ENCODE data around the gene VAT1. TPM values are rescaled to one million over a fixed set of nuclear protein-coding genes. Genes with fewer than 3 reads are reported as not detected.

The VAT1 gene
- polyA plus RNA-seq, 1 donor from 2014 or later: 151 TPM

DNA sequence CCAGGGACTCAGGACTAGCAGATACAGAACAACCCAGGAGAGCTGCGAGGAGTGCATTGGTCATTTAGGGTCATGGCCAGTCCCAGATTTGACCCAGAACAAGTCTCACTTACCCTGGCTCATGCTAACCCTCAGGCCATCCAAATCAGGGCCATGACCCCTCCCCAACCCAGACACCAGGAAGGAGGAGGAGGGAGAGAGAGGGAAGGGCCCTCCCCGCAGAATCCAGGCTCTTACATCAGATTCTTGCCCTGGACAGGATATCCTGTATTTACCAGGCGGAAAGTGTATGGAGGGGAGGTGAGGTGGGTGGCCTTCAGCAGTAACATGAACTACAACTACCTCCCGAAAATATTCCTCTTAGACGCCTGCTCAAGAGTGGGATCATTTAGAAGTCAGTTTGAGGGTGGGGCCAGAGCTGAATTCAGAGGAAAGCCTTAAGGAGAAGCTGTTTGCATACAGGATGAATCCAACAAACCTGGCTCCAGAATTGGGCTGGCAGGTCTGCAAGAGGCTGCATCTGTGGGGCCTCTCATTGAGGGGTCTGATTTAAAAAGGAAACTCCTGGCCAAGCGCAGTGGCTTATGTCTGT is 2.1 kb downstream of the VAT1 start:
- Histone ChIP-seq H3K36me3 (ENCODE audit: insufficient read depth, low read length) (no peaks in the 10 kb centered on the region), H3K27ac (ENCODE audit: low read length) (peak overlapping the region; percentile 95), H2AFZ (ENCODE audit: low read depth, low read length) (no peak overlapping the region), H3K9ac (ENCODE audit: low read length) (peak overlapping the region; percentile 49), H3K9me2 (ENCODE audit: insufficient read depth, low read length) (no peaks in the 10 kb centered on the region), H3K27me3 (ENCODE audit: insufficient read depth, low read depth, low read length) (no peaks in the 10 kb centered on the region), H3K79me2 (replicated peaks; ENCODE audit: insufficient read depth, low read length) (peaks cover 63% of the 10 kb centered on the region), H3K4me2 (ENCODE audit: low read length) (peak overlapping the region; percentile 81), H4K20me1 (ENCODE audit: insufficient read depth) (peaks cover 4% of the 10 kb centered on the region), H3K4me3 (ENCODE audit: low read length) (peak overlapping the region; percentile 80), H3F3A (ENCODE audit: insufficient read depth, low read length, poor library complexity, severe bottlenecking) (peaks cover 5% of the 10 kb centered on the region), H3K9me3 (ENCODE audit: low read length) (no peaks in the 10 kb centered on the region)
- TF ChIP-seq EZH2 (IDR thresholded peaks at IDR 0.05; ENCODE audit: borderline replicate concordance, insufficient read depth, low read length, poor library complexity, severe bottlenecking) (no peak), MXI1 (conservative IDR thresholded peaks at IDR 0.05; ENCODE audit: poor library complexity, severe bottlenecking) (no peak)

DNA sequence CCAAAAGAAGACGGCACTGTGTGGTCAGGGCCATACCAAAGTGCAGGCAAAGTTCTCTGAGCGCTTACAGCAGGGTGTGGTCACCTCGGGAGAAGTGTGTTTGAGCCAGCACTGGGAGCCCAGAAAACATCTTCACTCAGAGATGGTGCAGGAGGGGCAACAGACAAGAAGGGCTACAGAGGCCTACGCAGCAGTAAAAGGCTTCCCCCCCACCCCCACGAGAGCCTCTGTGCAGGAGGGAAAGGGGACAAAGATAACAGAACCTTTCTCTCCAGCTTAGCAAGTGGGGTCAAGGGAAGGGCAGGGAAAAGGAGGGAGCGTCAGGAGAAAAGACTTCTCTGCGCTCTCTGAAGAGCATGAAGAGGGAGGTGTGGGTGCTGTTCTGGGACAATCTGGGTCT is 2.8 kb downstream of the VAT1 start:
- H4K20me1 ChIP-seq (ENCODE audit: insufficient read depth): peaks cover 4% of the 10 kb centered on the region
- peak overlapping the region; percentile 49 for H3K9ac ChIP-seq (ENCODE audit: low read length)
- peak overlapping the region; percentile 95 for H3K27ac ChIP-seq (ENCODE audit: low read length)
- no peaks in the 10 kb centered on the region for H3K9me3 ChIP-seq (ENCODE audit: low read length)
- no peak overlapping the region for H2AFZ ChIP-seq (ENCODE audit: low read depth, low read length)
- H3K36me3 ChIP-seq (ENCODE audit: insufficient read depth, low read length): no peaks in the 10 kb centered on the region
- peaks cover 7% of the 10 kb centered on the region for H3F3A ChIP-seq (ENCODE audit: insufficient read depth, low read length, poor library complexity, severe bottlenecking)
- H3K79me2 ChIP-seq (replicated peaks; ENCODE audit: insufficient read depth, low read length): peaks cover 63% of the 10 kb centered on the region
- no peaks in the 10 kb centered on the region for H3K27me3 ChIP-seq (ENCODE audit: insufficient read depth, low read depth, low read length)
- peak overlapping the region; percentile 80 for H3K4me3 ChIP-seq (ENCODE audit: low read length)
- H3K4me2 ChIP-seq (ENCODE audit: low read length): peak overlapping the region; percentile 81
- TF ChIP-seq EZH2 (IDR thresholded peaks at IDR 0.05; ENCODE audit: borderline replicate concordance, insufficient read depth, low read length, poor library complexity, severe bottlenecking): no peak
- TF ChIP-seq EP300 (conservative IDR thresholded peaks at IDR 0.05; ENCODE audit: poor library complexity, severe bottlenecking): no peak
- no peak for TF ChIP-seq MXI1 (conservative IDR thresholded peaks at IDR 0.05; ENCODE audit: poor library complexity, severe bottlenecking)
- TF ChIP-seq SMC3 (conservative IDR thresholded peaks at IDR 0.05; ENCODE audit: poor library complexity): no peak
- TF ChIP-seq, protein P1, sequence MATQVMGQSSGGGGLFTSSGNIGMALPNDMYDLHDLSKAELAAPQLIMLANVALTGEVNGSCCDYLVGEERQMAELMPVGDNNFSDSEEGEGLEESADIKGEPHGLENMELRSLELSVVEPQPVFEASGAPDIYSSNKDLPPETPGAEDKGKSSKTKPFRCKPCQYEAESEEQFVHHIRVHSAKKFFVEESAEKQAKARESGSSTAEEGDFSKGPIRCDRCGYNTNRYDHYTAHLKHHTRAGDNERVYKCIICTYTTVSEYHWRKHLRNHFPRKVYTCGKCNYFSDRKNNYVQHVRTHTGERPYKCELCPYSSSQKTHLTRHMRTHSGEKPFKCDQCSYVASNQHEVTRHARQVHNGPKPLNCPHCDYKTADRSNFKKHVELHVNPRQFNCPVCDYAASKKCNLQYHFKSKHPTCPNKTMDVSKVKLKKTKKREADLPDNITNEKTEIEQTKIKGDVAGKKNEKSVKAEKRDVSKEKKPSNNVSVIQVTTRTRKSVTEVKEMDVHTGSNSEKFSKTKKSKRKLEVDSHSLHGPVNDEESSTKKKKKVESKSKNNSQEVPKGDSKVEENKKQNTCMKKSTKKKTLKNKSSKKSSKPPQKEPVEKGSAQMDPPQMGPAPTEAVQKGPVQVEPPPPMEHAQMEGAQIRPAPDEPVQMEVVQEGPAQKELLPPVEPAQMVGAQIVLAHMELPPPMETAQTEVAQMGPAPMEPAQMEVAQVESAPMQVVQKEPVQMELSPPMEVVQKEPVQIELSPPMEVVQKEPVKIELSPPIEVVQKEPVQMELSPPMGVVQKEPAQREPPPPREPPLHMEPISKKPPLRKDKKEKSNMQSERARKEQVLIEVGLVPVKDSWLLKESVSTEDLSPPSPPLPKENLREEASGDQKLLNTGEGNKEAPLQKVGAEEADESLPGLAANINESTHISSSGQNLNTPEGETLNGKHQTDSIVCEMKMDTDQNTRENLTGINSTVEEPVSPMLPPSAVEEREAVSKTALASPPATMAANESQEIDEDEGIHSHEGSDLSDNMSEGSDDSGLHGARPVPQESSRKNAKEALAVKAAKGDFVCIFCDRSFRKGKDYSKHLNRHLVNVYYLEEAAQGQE (IDR thresholded peaks at IDR 0.05; ENCODE audit: borderline replicate concordance): no peak
- TF ChIP-seq POLR2AphosphoS5 (IDR thresholded peaks at IDR 0.05): no peak
- TF ChIP-seq, protein P2, sequence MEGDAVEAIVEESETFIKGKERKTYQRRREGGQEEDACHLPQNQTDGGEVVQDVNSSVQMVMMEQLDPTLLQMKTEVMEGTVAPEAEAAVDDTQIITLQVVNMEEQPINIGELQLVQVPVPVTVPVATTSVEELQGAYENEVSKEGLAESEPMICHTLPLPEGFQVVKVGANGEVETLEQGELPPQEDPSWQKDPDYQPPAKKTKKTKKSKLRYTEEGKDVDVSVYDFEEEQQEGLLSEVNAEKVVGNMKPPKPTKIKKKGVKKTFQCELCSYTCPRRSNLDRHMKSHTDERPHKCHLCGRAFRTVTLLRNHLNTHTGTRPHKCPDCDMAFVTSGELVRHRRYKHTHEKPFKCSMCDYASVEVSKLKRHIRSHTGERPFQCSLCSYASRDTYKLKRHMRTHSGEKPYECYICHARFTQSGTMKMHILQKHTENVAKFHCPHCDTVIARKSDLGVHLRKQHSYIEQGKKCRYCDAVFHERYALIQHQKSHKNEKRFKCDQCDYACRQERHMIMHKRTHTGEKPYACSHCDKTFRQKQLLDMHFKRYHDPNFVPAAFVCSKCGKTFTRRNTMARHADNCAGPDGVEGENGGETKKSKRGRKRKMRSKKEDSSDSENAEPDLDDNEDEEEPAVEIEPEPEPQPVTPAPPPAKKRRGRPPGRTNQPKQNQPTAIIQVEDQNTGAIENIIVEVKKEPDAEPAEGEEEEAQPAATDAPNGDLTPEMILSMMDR (IDR thresholded peaks at IDR 0.05; ENCODE audit: poor library complexity, severe bottlenecking): no peak
- TF ChIP-seq TAF1 (IDR thresholded peaks at IDR 0.05; ENCODE audit: low read depth): no peak
- no peak for TF ChIP-seq RAD21 (conservative IDR thresholded peaks at IDR 0.05)
- no peaks in the 10 kb centered on the region for H3K9me2 ChIP-seq (ENCODE audit: insufficient read depth, low read length)

Measured in neural cell (in vitro differentiated cells).